Mesendoderm (in vitro differentiated cells): ENCODE results near the gene C8B.

Source experiments
- DNase-seq: peaks from one replicate; pipeline ENCODE4 v3.0.0; 2013
- H2AK5ac ChIP-seq: 2 replicates; pipeline ENCODE4 v1.6.1; 2013; ENCODE audit warnings: low read length, inconsistent platforms
- H2BK120ac ChIP-seq: 2 replicates; pipeline ENCODE4 v1.6.1; 2013; ENCODE audit warnings: low read depth, mild to moderate bottlenecking, low read length, moderate library complexity, mixed read lengths
- H2BK15ac ChIP-seq: replicated peaks from 2 replicates; pipeline ENCODE4 v1.6.1; 2013; ENCODE audit warnings: low read depth, mild to moderate bottlenecking, moderate library complexity
- H2BK5ac ChIP-seq: 2 replicates; pipeline ENCODE4 v1.6.1; 2013; ENCODE audit warnings: low read length, inconsistent platforms
- H3K18ac ChIP-seq: 2 replicates; pipeline ENCODE4 v1.6.1; 2013; ENCODE audit warnings: mild to moderate bottlenecking, low read length, mixed read lengths
- H3K23ac ChIP-seq: one replicate; pipeline ENCODE4 v1.6.1; 2013; ENCODE audit warnings: low read length
- H3K27ac ChIP-seq: 2 replicates; pipeline ENCODE4 v1.5.1; 2013; ENCODE audit warnings: low read depth, mild to moderate bottlenecking, inconsistent platforms, low read length, moderate library complexity
- H3K27me3 ChIP-seq: 2 replicates; pipeline ENCODE4 v1.6.1; 2013; ENCODE audit warnings: low read length, control low read depth, mild to moderate bottlenecking, inconsistent platforms; ENCODE audit not compliant: insufficient read depth, poor library complexity
- H3K36me3 ChIP-seq: 2 replicates; pipeline ENCODE4 v1.6.1; 2013; ENCODE audit warnings: low read length, inconsistent platforms; ENCODE audit not compliant: control insufficient read depth, insufficient read depth
- H3K4ac ChIP-seq: one replicate; pipeline ENCODE4 v1.6.1; 2013; ENCODE audit warnings: low read depth, mild to moderate bottlenecking, low read length, moderate library complexity
- H3K4me1 ChIP-seq: 2 replicates; pipeline ENCODE4 v1.6.1; 2013; ENCODE audit warnings: low read depth, low read length, inconsistent platforms; ENCODE audit not compliant: control insufficient read depth
- H3K4me2 ChIP-seq: 2 replicates; pipeline ENCODE4 v1.6.1; 2013; ENCODE audit warnings: low read length
- H3K4me3 ChIP-seq: 2 replicates; pipeline ENCODE4 v1.5.1; 2013; ENCODE audit warnings: mild to moderate bottlenecking, low read length
- H3K56ac ChIP-seq: one replicate; pipeline ENCODE4 v1.6.1; 2013; ENCODE audit warnings: low read length
- H3K79me1 ChIP-seq: 2 replicates; pipeline ENCODE4 v1.6.1; 2013; ENCODE audit warnings: low read length, inconsistent platforms
- H3K79me2 ChIP-seq: 2 replicates; pipeline ENCODE4 v1.6.1; 2013; ENCODE audit warnings: mild to moderate bottlenecking, low read length; ENCODE audit not compliant: control insufficient read depth, insufficient read depth
- H3K9ac ChIP-seq: 2 replicates; pipeline ENCODE4 v1.6.1; 2013; ENCODE audit warnings: low read length, inconsistent platforms
- H4K5ac ChIP-seq: one replicate; pipeline ENCODE4 v1.6.1; 2013; ENCODE audit warnings: low read length
- H4K8ac ChIP-seq: one replicate; pipeline ENCODE4 v1.6.1; 2013; ENCODE audit warnings: low read depth, mild to moderate bottlenecking, control low read depth, low read length, moderate library complexity
- WGBS: extraction: QIAGEN DNeasy Blood & Tissue Kit; methylation state at CpG from one replicate; pipeline ENCODE4 v1.1.7; 2013; ENCODE audit warnings: low lambda C conversion rate, missing lambda C conversion rate; ENCODE audit not compliant: insufficient coverage; ENCODE audit errors: extremely low coverage; 5-methylcytosine and 5-hydroxymethylcytosine counted together

C8B gene

GRCh38 chr1:56953386-56953785 is 12.4 kb downstream of the C8B start:
- Histone ChIP-seq H3K27me3 (no peaks in the 10 kb centered on the region), H2BK15ac (no peak overlapping the region), H3K4me3 (no peak overlapping the region), H3K18ac (no peak overlapping the region), H4K8ac (no peak overlapping the region), H3K27ac (no peak overlapping the region), H3K79me1 (no peaks in the 10 kb centered on the region), H3K23ac (no peak overlapping the region), H3K9ac (no peak overlapping the region), H3K4me2 (no peak overlapping the region), H3K56ac (no peak overlapping the region), H3K79me2 (no peaks in the 10 kb centered on the region), H3K4me1 (peaks cover 8% of the 10 kb centered on the region), H2BK5ac (no peak overlapping the region), H3K4ac (no peak overlapping the region), H2AK5ac (no peak overlapping the region), H2BK120ac (no peak overlapping the region), H4K5ac (no peak overlapping the region), H3K36me3 (no peaks in the 10 kb centered on the region)
- no CpG with 5 or more reads among the region's 5 CpGs for WGBS
- no peak for DNase-seq

GRCh38 chr1:56952501-56952900 is 13.3 kb downstream of the C8B start:
- no peak overlapping the region for H4K8ac ChIP-seq
- no peaks in the 10 kb centered on the region for H3K4me1 ChIP-seq
- no peak overlapping the region for H2BK15ac ChIP-seq
- H3K4me3 ChIP-seq: no peak overlapping the region
- no peak overlapping the region for H3K18ac ChIP-seq
- DNase-seq: no peak
- H3K27me3 ChIP-seq: no peaks in the 10 kb centered on the region
- H3K23ac ChIP-seq: no peak overlapping the region
- H2BK5ac ChIP-seq: no peak overlapping the region
- no peak overlapping the region for H3K4me2 ChIP-seq
- H4K5ac ChIP-seq: no peak overlapping the region
- no peak overlapping the region for H2BK120ac ChIP-seq
- H2AK5ac ChIP-seq: no peak overlapping the region
- no peak overlapping the region for H3K56ac ChIP-seq
- H3K79me2 ChIP-seq: no peaks in the 10 kb centered on the region
- no peak overlapping the region for H3K9ac ChIP-seq
- no peak overlapping the region for H3K4ac ChIP-seq
- no peaks in the 10 kb centered on the region for H3K79me1 ChIP-seq
- no CpG with 5 or more reads among the region's 8 CpGs for WGBS
- H3K36me3 ChIP-seq: no peaks in the 10 kb centered on the region
- H3K27ac ChIP-seq: no peak overlapping the region

GRCh38 chr1:56948403-56949023 is 17.3 kb downstream of the C8B start:
- Histone ChIP-seq H2AK5ac (no peak overlapping the region), H3K27me3 (no peaks in the 10 kb centered on the region), H3K56ac (no peak overlapping the region), H3K9ac (no peak overlapping the region), H4K8ac (no peak overlapping the region), H3K79me1 (no peaks in the 10 kb centered on the region), H4K5ac (no peak overlapping the region), H3K4me2 (no peak overlapping the region), H3K4me3 (no peak overlapping the region), H3K36me3 (no peaks in the 10 kb centered on the region), H2BK15ac (no peak overlapping the region), H3K79me2 (no peaks in the 10 kb centered on the region), H3K4me1 (no peaks in the 10 kb centered on the region), H3K18ac (no peak overlapping the region), H3K4ac (no peak overlapping the region), H3K27ac (no peak overlapping the region), H3K23ac (no peak overlapping the region), H2BK120ac (no peak overlapping the region), H2BK5ac (no peak overlapping the region)
- no peak for DNase-seq
- WGBS: no CpG with 5 or more reads among the region's 1 CpG

GRCh38 chr1:56940039-56940438 is 25.8 kb downstream of the C8B start:
- Histone ChIP-seq H3K36me3 (no peaks in the 10 kb centered on the region), H2BK5ac (no peak overlapping the region), H3K4me3 (no peak overlapping the region), H3K27me3 (no peaks in the 10 kb centered on the region), H3K9ac (no peak overlapping the region), H3K27ac (no peak overlapping the region), H2BK15ac (no peak overlapping the region), H3K4me1 (no peaks in the 10 kb centered on the region), H2AK5ac (no peak overlapping the region), H3K23ac (no peak overlapping the region), H2BK120ac (no peak overlapping the region), H4K5ac (no peak overlapping the region), H3K79me1 (no peaks in the 10 kb centered on the region), H3K79me2 (no peaks in the 10 kb centered on the region), H3K18ac (no peak overlapping the region), H4K8ac (no peak overlapping the region), H3K4me2 (no peak overlapping the region), H3K56ac (no peak overlapping the region), H3K4ac (no peak overlapping the region)
- no CpG with 5 or more reads among the region's 1 CpG for WGBS
- DNase-seq: no peak

GRCh38 chr1:56939209-56939608 is 26.6 kb downstream of the C8B start:
- no peak for DNase-seq
- no peaks in the 10 kb centered on the region for H3K79me1 ChIP-seq

GRCh38 chr1:56938646-56939045 is 27.2 kb downstream of the C8B start:
- WGBS: no CpG with 5 or more reads among the region's 2 CpGs
- no peak for DNase-seq
- Histone ChIP-seq H2BK120ac (no peak overlapping the region), H4K8ac (no peak overlapping the region), H3K9ac (no peak overlapping the region), H3K4ac (no peak overlapping the region), H3K18ac (no peak overlapping the region), H3K4me3 (no peak overlapping the region), H3K36me3 (no peaks in the 10 kb centered on the region), H2BK5ac (no peak overlapping the region), H2BK15ac (no peak overlapping the region), H3K79me1 (no peaks in the 10 kb centered on the region), H3K79me2 (no peaks in the 10 kb centered on the region), H2AK5ac (no peak overlapping the region), H3K27ac (no peak overlapping the region), H3K4me2 (no peak overlapping the region), H3K27me3 (no peaks in the 10 kb centered on the region), H3K4me1 (no peaks in the 10 kb centered on the region), H3K23ac (no peak overlapping the region), H4K5ac (no peak overlapping the region), H3K56ac (no peak overlapping the region)

More at GRCh38 chr1:56939209-56939608, 26.6 kb downstream of the C8B start:
- no peaks in the 10 kb centered on the region for H3K79me2 ChIP-seq
- no peaks in the 10 kb centered on the region for H3K4me1 ChIP-seq
- H2BK120ac ChIP-seq: no peak overlapping the region
- no peak overlapping the region for H2BK15ac ChIP-seq
- no peak overlapping the region for H3K4me2 ChIP-seq
- H2AK5ac ChIP-seq: no peak overlapping the region
- no peak overlapping the region for H3K56ac ChIP-seq
- WGBS: no CpG with 5 or more reads among the region's 2 CpGs
- no peak overlapping the region for H3K27ac ChIP-seq
- H3K27me3 ChIP-seq: no peaks in the 10 kb centered on the region
- H2BK5ac ChIP-seq: no peak overlapping the region
- no peak overlapping the region for H3K4me3 ChIP-seq
- no peak overlapping the region for H3K23ac ChIP-seq
- H3K9ac ChIP-seq: no peak overlapping the region
- H3K36me3 ChIP-seq: no peaks in the 10 kb centered on the region
- H4K8ac ChIP-seq: no peak overlapping the region
- no peak overlapping the region for H3K4ac ChIP-seq
- H3K18ac ChIP-seq: no peak overlapping the region
- no peak overlapping the region for H4K5ac ChIP-seq
